Upper lobe of left lung (tissue), 6 donors: ENCODE results near the gene ALKBH7. TPM values are rescaled to one million over a fixed set of nuclear protein-coding genes. Genes with fewer than 3 reads are reported as not detected.

Experiments
- ATAC-seq, 2 donors: fragments of 200-7000 bp; cut with Tn5 transposase; one replicate each; pipeline ENCODE4 v1.9.1; 2022; ENCODE audit warnings: mild to moderate bottlenecking in 2 of 2, moderate library complexity in 2 of 2; ENCODE audit not compliant: low FRiP score in 2 of 2
- DNase-seq, 2 donors: peaks; one replicate each; pipeline ENCODE4 v3.0.0-alpha.2; 2019 to 2020
- H3K27ac ChIP-seq, 4 donors: fragments of 200-600 bp; sonication (generic); one replicate each; pipeline ENCODE4 v1.5.1; 2016 to 2019
- H3K27me3 ChIP-seq, 4 donors: fragments of 200-600 bp; sonication (generic); one replicate each; pipeline ENCODE4 v1.5.1; 2017 to 2019
- H3K36me3 ChIP-seq, 4 donors: fragments of 200-600 bp; sonication (generic); one replicate each; pipeline ENCODE4 v1.5.1; 2016 to 2019
- H3K4me1 ChIP-seq, 4 donors: fragments of 200-600 bp; sonication (generic); one replicate each; pipeline ENCODE4 v1.5.1; 2018 to 2019
- H3K4me3 ChIP-seq, 4 donors: fragments of 200-600 bp; sonication (generic); one replicate each; pipeline ENCODE4 v1.5.1; 2017 to 2019; ENCODE audit warnings: mild to moderate bottlenecking in 2 of 4, moderate library complexity in 1 of 4
- H3K9me3 ChIP-seq, 4 donors: fragments of 200-600 bp; sonication (generic); one replicate each; pipeline ENCODE4 v1.5.1; 2018 to 2019
- CTCF ChIP-seq, 6 experiments: fragments of 450-650 bp in 4 of 6; fragments of 200-600 bp in 2 of 6; sonication (generic) in 2 of 6; IDR thresholded peaks; one replicate each; pipeline ENCODE4 v1.5.1; 2016 to 2019; ENCODE audit warnings: antibody characterized with exemption in 6 of 6
- EP300 ChIP-seq, 4 donors: sonication (generic); formaldehyde crosslinking; IDR thresholded peaks; one replicate each; pipeline ENCODE4 v1.5.1; 2017; ENCODE audit warnings: antibody characterized with exemption in 4 of 4, control low read depth in 2 of 4
- POLR2A ChIP-seq, 4 donors: fragments of 450-650 bp; IDR thresholded peaks; one replicate each; pipeline ENCODE4 v1.5.1; 2016 to 2017; ENCODE audit warnings: antibody characterized with exemption in 4 of 4, mild to moderate bottlenecking in 2 of 4
- POLR2AphosphoS5 ChIP-seq, 2 donors: sonication (generic); formaldehyde crosslinking; IDR thresholded peaks; one replicate each; pipeline ENCODE4 v1.5.1; 2017; ENCODE audit warnings: antibody characterized with exemption in 2 of 2
- WGBS, 2 donors: methylation state at CpG; one replicate each; pipeline ENCODE4 v1.1.5; 2017 to 2018; 5-methylcytosine and 5-hydroxymethylcytosine counted together
- total RNA-seq, 6 donors: library from RNA; depleted of rRNA in 4 of 6; stranded (reverse); fragments of >200 nt in 4 of 6; gene quantifications; one replicate each; pipeline versions ENCODE4 v1.1.0 to v1.2.1, GENCODE V29; 2016 to 2021
- donor health status: DM: no; HTN: no; CAD: no; lungs with moderate emphysema.
- donor health status: DM: no; HTN: yes; CAD: no; lungs with severe emphysema.

ALKBH7 gene
- total RNA-seq, 6 donors from 2014 or later: 58.5 to 105 (median 77.0) TPM

GRCh38 chr19:6364353-6364752 lies 8.2 kb upstream of the ALKBH7 start:
- no peaks in the 10 kb centered on the region for H3K9me3 ChIP-seq
- ATAC-seq (no peak), DNase-seq (peak in 1 of 2 donors; percentile 77)
- H3K36me3 ChIP-seq: peaks cover 27 to 55% (median 49%) of the 10 kb centered on the region in 4 donors
- H3K27ac ChIP-seq: no peak overlapping the region
- H3K4me3 ChIP-seq: no peak overlapping the region
- peaks cover 9 to 18% (median 16%) of the 10 kb centered on the region in 4 donors for H3K4me1 ChIP-seq
- WGBS, 2 donors: 97% methylated on average over 20 to 21 of the region's 21 CpGs
- TF ChIP-seq CTCF (IDR thresholded peaks at IDR 0.05) (no peak), POLR2AphosphoS5 (IDR thresholded peaks at IDR 0.05) (no peak), EP300 (IDR thresholded peaks at IDR 0.05) (no peak), POLR2A (IDR thresholded peaks at IDR 0.05) (no peak)
- no peaks in the 10 kb centered on the region for H3K27me3 ChIP-seq

- ATAC-seq: peak; percentile 93 to 96
- peak overlapping the region; percentile 76 to 99 (median 82) for H3K4me3 ChIP-seq
- H3K27ac ChIP-seq: peak overlapping the region; percentile 93 to 99 (median 96)
- WGBS, 2 donors: 1 to 2% methylated on average over 18 to 26 of the region's 53 CpGs
- DNase-seq: peak; percentile 99 to 100
- H3K4me1 ChIP-seq: peaks cover 9 to 27% (median 12%) of the 10 kb centered on the region in 4 donors
- H3K9me3 ChIP-seq: no peaks in the 10 kb centered on the region
- H3K27me3 ChIP-seq: no peaks in the 10 kb centered on the region
- TF ChIP-seq CTCF (IDR thresholded peaks at IDR 0.05) (no peak), POLR2A (IDR thresholded peaks at IDR 0.05) (no peak), POLR2AphosphoS5 (IDR thresholded peaks at IDR 0.05) (no peak), EP300 (IDR thresholded peaks at IDR 0.05) (no peak)
- peaks cover 0 to 26% (median 18%) of the 10 kb centered on the region in 4 donors for H3K36me3 ChIP-seq
These were observed 660 bp downstream of the ALKBH7 start for GRCh38 chr19:6373096-6373812.

GRCh38 chr19:6373813-6374108 lies 1.2 kb downstream of the ALKBH7 start:
- WGBS, 2 donors: 28 to 31% methylated on average over 5 of the region's 5 CpGs
- DNase-seq (no peak), ATAC-seq (no peak)
- Histone ChIP-seq H3K4me3 (peak overlapping the region in 3 of 4 donors; percentile 78 to 99 (median 85)), H3K27me3 (no peaks in the 10 kb centered on the region), H3K9me3 (no peaks in the 10 kb centered on the region), H3K27ac (peak overlapping the region; percentile 48 to 99 (median 95)), H3K4me1 (peaks cover 9 to 27% (median 12%) of the 10 kb centered on the region in 4 donors), H3K36me3 (peaks cover 0 to 26% (median 14%) of the 10 kb centered on the region in 4 donors)
- TF ChIP-seq EP300 (IDR thresholded peaks at IDR 0.05) (no peak), POLR2AphosphoS5 (IDR thresholded peaks at IDR 0.05) (no peak), CTCF (IDR thresholded peaks at IDR 0.05) (no peak), POLR2A (IDR thresholded peaks at IDR 0.05) (no peak)

GRCh38 chr19:6374161-6374709 lies 1.6 kb downstream of the ALKBH7 start:
- Histone ChIP-seq H3K4me3 (peak overlapping the region in 1 of 4 donors; percentile 78), H3K4me1 (peaks cover 9 to 27% (median 12%) of the 10 kb centered on the region in 4 donors), H3K36me3 (peaks cover 0 to 26% (median 16%) of the 10 kb centered on the region in 4 donors), H3K9me3 (no peaks in the 10 kb centered on the region), H3K27ac (peak overlapping the region in 3 of 4 donors; percentile 48 to 99 (median 97)), H3K27me3 (no peaks in the 10 kb centered on the region)
- WGBS, 2 donors: 85 to 86% methylated on average over 23 to 28 of the region's 29 CpGs
- TF ChIP-seq POLR2AphosphoS5 (IDR thresholded peaks at IDR 0.05): no peak
- TF ChIP-seq POLR2A (IDR thresholded peaks at IDR 0.05): no peak
- no peak for TF ChIP-seq EP300 (IDR thresholded peaks at IDR 0.05)
- TF ChIP-seq CTCF (IDR thresholded peaks at IDR 0.05): no peak
- no peak for ATAC-seq
- DNase-seq: peak in 1 of 2 donors; percentile 85
